ENCODE measurements around the gene ETFDH. TPM values are rescaled to one million over a fixed set of nuclear protein-coding genes. Genes with fewer than 3 reads are reported as not detected.

Gene ETFDH
- total and polyA plus RNA-seq, 9 of the 15 experiments (the other 6 are each of a cell fraction or from before 2014, with no cell fraction given) = 14.6 to 33.6 (median 25.9) TPM

- TF ChIP-seq VEZF1 (CRISPR knock-in tag; IDR thresholded peaks at IDR 0.05) (no peak), HNRNPK (IDR thresholded peaks at IDR 0.05; ENCODE audit: low read depth, low read length, poor library complexity, severe bottlenecking) (no peak), SMC3 (conservative IDR thresholded peaks at IDR 0.05; ENCODE audit: insufficient read depth, low read depth, low read length) (peak; percentile 34; the same call in 1 of the 2 replicates), ZNF589 (CRISPR knock-in tag; IDR thresholded peaks at IDR 0.05; ENCODE audit: low read depth) (no peak), CEBPB (tag; IDR thresholded peaks at IDR 0.05) (peak; percentile 19; the same call in 1 of the 2 replicates), ZNF311 (CRISPR knock-in tag; IDR thresholded peaks at IDR 0.05) (no peak), SRF (CRISPR knock-in tag; IDR thresholded peaks at IDR 0.05) (no peak), REST (IDR thresholded peaks at IDR 0.05; ENCODE audit: borderline replicate concordance) (peak; percentile 24; the same call in 1 of the 2 replicates), REST (CRISPR knock-in tag; IDR thresholded peaks at IDR 0.05; ENCODE audit: low read depth) (no peak), HMBOX1 (IDR thresholded peaks at IDR 0.05) (no peak), CHD1 (IDR thresholded peaks at IDR 0.05; ENCODE audit: low read length) (no peak), CC2D1A (IDR thresholded peaks at IDR 0.05) (no peak)
Observed at GRCh38 chr4:158667651-158668198, 4.4 kb upstream of the ETFDH start (continued).

All from K562 (cell line).